ENCODE data around the gene NUCB2. TPM values are rescaled to one million over a fixed set of nuclear protein-coding genes. Genes with fewer than 3 reads are reported as not detected.

NUCB2 gene
- total and polyA plus RNA-seq, 10 of the 15 experiments (the other 5 are each of a cell fraction or from before 2014, with no cell fraction given): 16.0 to 74.1 (median 52.1) TPM

- peak overlapping the region; percentile 68; the same call in 1 of the 2 replicates for H3K4me3 ChIP-seq
- H2AFZ ChIP-seq (ENCODE audit: control insufficient read depth, low read depth, low read length): no peak overlapping the region
- H3K9ac ChIP-seq (ENCODE audit: control insufficient read depth, insufficient read depth, low read length): no peak overlapping the region
- no peaks in the 10 kb centered on the region for H3K36me3 ChIP-seq (ENCODE audit: control insufficient read depth in 2 of 2, insufficient read depth in 2 of 2, low read length in 1 of 2)
- H3K4me2 ChIP-seq (ENCODE audit: control insufficient read depth, insufficient read depth): peak overlapping the region; percentile 98
- BruUV-seq (replicated peaks): no TSS peak
- ChIA-PET CTCF (interaction anchor here (0.9 kb wide), 1 partner anchor 121 kb away, joined by 5 read pairs; no protein-coding TSS in a partner anchor), RAD21 (ENCODE audit: unreplicated experiment) (no interaction called here), SMC1A (ENCODE audit: uncharacterized antibody, unreplicated experiment) (no interaction called here), POLR2A (no interaction called here)
- intact Hi-C loops (cut with micrococcal nuclease; ENCODE audit: unreplicated experiment): loop anchor here (2.0 kb wide), 1 partner anchor 120 kb away; no protein-coding TSS in a partner anchor
- in situ Hi-C loops (cut with MboI): no loop called here
- H3K27me3 ChIP-seq (replicated peaks in 1 of 2; ENCODE audit: control insufficient read depth in 2 of 2, insufficient read depth in 2 of 2, low read length in 1 of 2): peaks cover 8 to 11% of the 10 kb centered on the region in 2 experiments; a peak in 3 of 4 replicates
- no peaks in the 10 kb centered on the region for H3K9me3 ChIP-seq (replicated peaks; ENCODE audit: control insufficient read depth, insufficient read depth, low read length)
- H3K79me2 ChIP-seq (ENCODE audit: control insufficient read depth, insufficient read depth, low read length): no peaks in the 10 kb centered on the region
- FAIRE-seq (no peak), ATAC-seq (no peak), DNase-seq (ENCODE audit: low read depth, low spot score) (no peak)
- no peaks in the 10 kb centered on the region for H4K20me1 ChIP-seq (ENCODE audit: control insufficient read depth, insufficient read depth)
- WGBS (ENCODE audit: insufficient coverage, insufficient replicate concordance, low lambda C conversion rate, missing lambda C conversion rate): 22% methylated on average over 12 of the region's 12 CpGs
- peaks cover 12% of the 10 kb centered on the region for H3K4me1 ChIP-seq (ENCODE audit: control insufficient read depth, insufficient read depth, low read length)
- no peak overlapping the region for H3K27ac ChIP-seq (ENCODE audit: control insufficient read depth, insufficient read depth)
- TF ChIP-seq REST (IDR thresholded peaks at IDR 0.05; ENCODE audit: low read depth, low read length) (no peak), ZNF687 (IDR thresholded peaks at IDR 0.05) (no peak), ZNF592 (IDR thresholded peaks at IDR 0.05) (no peak)
Observed at GRCh38 chr11:17351172-17351509, 74.6 kb downstream of the NUCB2 start.

All from GM12878 (cell line).